Ovary (tissue), 3 donors: Measurements from ENCODE around the gene SCAF4.

Source experiments
- EP300 ChIP-seq: sonication (generic); formaldehyde crosslinking; IDR thresholded peaks from one replicate; pipeline ENCODE4 v1.6.1; 2017; ENCODE audit warnings: antibody characterized with exemption
- POLR2A ChIP-seq: fragments of 450-650 bp; IDR thresholded peaks from one replicate; pipeline ENCODE4 v1.6.1; 2017; ENCODE audit warnings: antibody characterized with exemption, mild to moderate bottlenecking, moderate library complexity
- TF ChIP-seq, protein P1 (sequence below), 3 donors: fragments of 450-650 bp in 2 of 3; fragments of 200-600 bp in 1 of 3; IDR thresholded peaks; one replicate each; pipeline versions ENCODE4 v1.5.1 to v1.8.0; 2016 to 2022; ENCODE audit warnings: antibody characterized with exemption in 3 of 3, mild to moderate bottlenecking in 1 of 3
- donor health status: DM: no; HTN: no; CAD: no.

DNA sequence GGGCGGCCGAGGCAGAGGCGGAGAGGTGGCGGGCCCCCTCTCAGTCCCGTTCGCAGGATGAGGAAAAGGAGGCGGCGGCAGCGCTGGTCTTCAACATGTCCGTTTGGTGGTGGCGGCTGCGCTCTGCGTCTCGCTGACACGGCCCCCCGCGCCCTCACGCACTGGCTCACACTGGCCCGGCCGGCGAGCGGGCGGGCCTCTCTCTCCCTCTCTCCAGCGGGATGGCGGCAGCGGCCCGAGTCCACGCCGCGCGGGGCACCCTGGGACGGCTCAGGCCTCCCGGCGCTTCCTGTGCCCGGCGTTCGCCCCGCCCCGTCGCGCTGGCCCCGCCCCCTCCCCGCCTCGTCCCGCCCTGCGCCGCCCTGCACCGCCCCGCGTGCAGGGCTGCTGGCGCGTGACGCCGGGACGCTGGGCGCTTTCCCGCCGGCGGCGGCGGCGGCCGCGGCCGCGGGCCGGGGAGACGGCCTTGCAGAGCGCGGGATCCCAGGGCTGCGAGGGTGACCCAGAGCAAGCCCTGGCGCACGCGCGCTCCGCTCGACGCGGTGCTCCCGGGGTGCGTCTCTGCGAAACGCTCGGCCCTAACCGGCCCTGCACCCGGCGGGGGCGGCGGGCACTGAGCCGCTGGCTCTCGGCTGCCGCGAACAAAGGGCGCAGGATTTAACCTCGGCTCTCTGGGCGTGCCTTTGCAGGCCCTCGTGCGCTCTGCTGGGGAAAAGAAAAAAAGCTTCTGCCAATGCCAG is at the start of gene SCAF4:
- TF ChIP-seq, protein P1, sequence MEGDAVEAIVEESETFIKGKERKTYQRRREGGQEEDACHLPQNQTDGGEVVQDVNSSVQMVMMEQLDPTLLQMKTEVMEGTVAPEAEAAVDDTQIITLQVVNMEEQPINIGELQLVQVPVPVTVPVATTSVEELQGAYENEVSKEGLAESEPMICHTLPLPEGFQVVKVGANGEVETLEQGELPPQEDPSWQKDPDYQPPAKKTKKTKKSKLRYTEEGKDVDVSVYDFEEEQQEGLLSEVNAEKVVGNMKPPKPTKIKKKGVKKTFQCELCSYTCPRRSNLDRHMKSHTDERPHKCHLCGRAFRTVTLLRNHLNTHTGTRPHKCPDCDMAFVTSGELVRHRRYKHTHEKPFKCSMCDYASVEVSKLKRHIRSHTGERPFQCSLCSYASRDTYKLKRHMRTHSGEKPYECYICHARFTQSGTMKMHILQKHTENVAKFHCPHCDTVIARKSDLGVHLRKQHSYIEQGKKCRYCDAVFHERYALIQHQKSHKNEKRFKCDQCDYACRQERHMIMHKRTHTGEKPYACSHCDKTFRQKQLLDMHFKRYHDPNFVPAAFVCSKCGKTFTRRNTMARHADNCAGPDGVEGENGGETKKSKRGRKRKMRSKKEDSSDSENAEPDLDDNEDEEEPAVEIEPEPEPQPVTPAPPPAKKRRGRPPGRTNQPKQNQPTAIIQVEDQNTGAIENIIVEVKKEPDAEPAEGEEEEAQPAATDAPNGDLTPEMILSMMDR (IDR thresholded peaks at IDR 0.05), result no peak
- TF ChIP-seq EP300, result no peak
- peak; percentile 80 for TF ChIP-seq POLR2A
